DND-41 (cell line): ENCODE results near the gene QRICH1.

Experiments used
- ATAC-seq: fragments of 200-7000 bp; cut with Tn5 transposase; 3 replicates; pipeline ENCODE4 v1.9.1; 2021; ENCODE audit warnings: low read depth; ENCODE audit not compliant: insufficient read depth
- DNase-seq: peaks from one replicate; pipeline ENCODE4 v3.0.0-alpha.2; 2020
- H2AFZ ChIP-seq: 2 replicates; pipeline ENCODE4 v1.6.0; 2012; ENCODE audit warnings: low read depth, low read length
- H3K27ac ChIP-seq: 2 replicates; pipeline ENCODE4 v1.5.1; 2012; ENCODE audit warnings: low read length, inconsistent platforms
- H3K27me3 ChIP-seq: fragments of 200-600 bp; sonication (generic); 2 replicates; pipeline ENCODE4 v1.6.0; 2012; ENCODE audit warnings: low read length, mild to moderate bottlenecking, inconsistent platforms; ENCODE audit not compliant: insufficient read depth, poor library complexity
- H3K36me3 ChIP-seq: 2 replicates; pipeline ENCODE4 v1.5.1; 2012; ENCODE audit warnings: low read length, inconsistent platforms; ENCODE audit not compliant: insufficient read depth
- H3K4me1 ChIP-seq: 2 replicates; pipeline ENCODE4 v1.5.1; 2012; ENCODE audit warnings: mild to moderate bottlenecking, low read length; ENCODE audit not compliant: insufficient read depth
- H3K4me2 ChIP-seq: 2 replicates; pipeline ENCODE4 v1.6.0; 2012; ENCODE audit warnings: mild to moderate bottlenecking, moderate library complexity, low read length, inconsistent platforms; ENCODE audit not compliant: insufficient read depth
- H3K4me3 ChIP-seq, 2 experiments: fragments of 200-600 bp in 1 of 2; shearing (Covaris generic) in 1 of 2; 2 replicates each; pipeline ENCODE4 v1.5.1; 2012 to 2016; ENCODE audit warnings: inconsistent platforms in 2 of 2, low read length in 2 of 2, mild to moderate bottlenecking in 2 of 2, low read depth in 1 of 2, moderate library complexity in 1 of 2
- H3K79me2 ChIP-seq: 2 replicates; pipeline ENCODE4 v1.6.0; 2012; ENCODE audit warnings: low read length, inconsistent platforms; ENCODE audit not compliant: insufficient read depth
- H3K9ac ChIP-seq: 2 replicates; pipeline ENCODE4 v1.6.0; 2012; ENCODE audit warnings: low read depth, mild to moderate bottlenecking, inconsistent platforms, low read length, moderate library complexity
- H3K9me3 ChIP-seq: 2 replicates; pipeline ENCODE4 v1.5.1; 2012; ENCODE audit warnings: low read length, moderate library complexity, mild to moderate bottlenecking, inconsistent platforms; ENCODE audit not compliant: insufficient read depth, severe bottlenecking
- H4K20me1 ChIP-seq: 2 replicates; pipeline ENCODE4 v1.6.0; 2012; ENCODE audit warnings: low read length; ENCODE audit not compliant: insufficient read depth
- CTCF ChIP-seq: IDR thresholded peaks from 2 replicates; pipeline ENCODE4 v1.5.1; 2012; ENCODE audit warnings: borderline replicate concordance, low read length, moderate library complexity, mild to moderate bottlenecking; ENCODE audit not compliant: poor library complexity, severe bottlenecking; ENCODE audit errors: extremely low read depth
- EZH2 ChIP-seq: IDR thresholded peaks from 3 replicates; pipeline ENCODE4 v1.6.1; 2012; ENCODE audit warnings: borderline replicate concordance, low read depth, mild to moderate bottlenecking, moderate library complexity, low read length, inconsistent platforms; ENCODE audit not compliant: severe bottlenecking

The QRICH1 gene

GRCh38 chr3:49028673-49029562 lies 65.0 kb downstream of the QRICH1 start, which contains the start of gene IMPDH2:
IMPDH2 (minus strand) TSS chr3:49029398; CDS start chr3:49029350, 48 bp downstream.
- peaks cover 55% of the 10 kb centered on the region for H3K4me1 ChIP-seq
- no peaks in the 10 kb centered on the region for H3K27me3 ChIP-seq
- peak within 1 kb of the TSS; percentile 92 for H2AFZ ChIP-seq
- peaks cover 53% of the 10 kb centered on the region for H3K79me2 ChIP-seq
- H4K20me1 ChIP-seq: peaks cover 17% of the 10 kb centered on the region; the same call in 1 of the 2 replicates
- peak within 1 kb of the TSS; percentile 86 for H3K4me2 ChIP-seq
- H3K27ac ChIP-seq: peak within 1 kb of the TSS; percentile 88
- ATAC-seq: peak; percentile 86
- H3K9ac ChIP-seq: peak within 1 kb of the TSS; percentile 87
- TF ChIP-seq EZH2: no peak
- TF ChIP-seq CTCF: peak; percentile 34
- H3K36me3 ChIP-seq: peaks cover 80% of the 10 kb centered on the region
- H3K9me3 ChIP-seq: no peaks in the 10 kb centered on the region
- DNase-seq: peak; percentile 93
- peak within 1 kb of the TSS; percentile 67 to 79 for H3K4me3 ChIP-seq

GRCh38 chr3:49028298-49028672 lies 65.6 kb downstream of the QRICH1 start:
- TF ChIP-seq CTCF: no peak
- TF ChIP-seq EZH2: no peak
- Histone ChIP-seq H3K4me3 (peak overlapping the region; percentile 67 to 79; a peak in 3 of 4 replicates), H3K9ac (peak overlapping the region; percentile 87), H3K9me3 (no peaks in the 10 kb centered on the region), H2AFZ (no peak overlapping the region), H3K4me2 (peak overlapping the region; percentile 86), H3K27ac (peak overlapping the region; percentile 88), H3K36me3 (peaks cover 82% of the 10 kb centered on the region), H4K20me1 (peaks cover 17% of the 10 kb centered on the region; the same call in 1 of the 2 replicates), H3K4me1 (peaks cover 62% of the 10 kb centered on the region), H3K27me3 (no peaks in the 10 kb centered on the region), H3K79me2 (peaks cover 59% of the 10 kb centered on the region)
- DNase-seq (no peak), ATAC-seq (no peak)

- H2AFZ ChIP-seq: no peak overlapping the region
- ATAC-seq (no peak), DNase-seq (no peak)
- no peaks in the 10 kb centered on the region for H3K9me3 ChIP-seq
- peaks cover 82% of the 10 kb centered on the region for H3K36me3 ChIP-seq
- H3K4me2 ChIP-seq: peak overlapping the region; percentile 86
- peak overlapping the region in 1 of 2 experiments; percentile 79; a peak in 2 of 4 replicates for H3K4me3 ChIP-seq
- peaks cover 68% of the 10 kb centered on the region for H3K4me1 ChIP-seq
- peak overlapping the region; percentile 88 for H3K27ac ChIP-seq
- H3K27me3 ChIP-seq: no peaks in the 10 kb centered on the region
- TF ChIP-seq EZH2: no peak
- no peak for TF ChIP-seq CTCF
- peaks cover 18% of the 10 kb centered on the region; the same call in 1 of the 2 replicates for H4K20me1 ChIP-seq
- H3K79me2 ChIP-seq: peaks cover 65% of the 10 kb centered on the region
- peak overlapping the region; percentile 87 for H3K9ac ChIP-seq
Observed at GRCh38 chr3:49027634-49028033, 66.2 kb downstream of the QRICH1 start.
